HCT116 (cell line): ENCODE data around the gene CD200. TPM values are rescaled to one million over a fixed set of nuclear protein-coding genes. Genes with fewer than 3 reads are reported as not detected.

Experiments
- ATAC-seq: fragments of 200-7000 bp; cut with Tn5 transposase; 2 replicates; pipeline ENCODE4 v1.9.1; 2020; ENCODE audit warnings: mild to moderate bottlenecking, moderate library complexity
- BruUV-seq: library from RNA; stranded (reverse); fragments of 400-500 nt; replicated peaks from 2 replicates; lab custom pipeline; 2021; lab: Mats Ljungman, UMichigan
- CTCF ChIA-PET: fragments of 300-600 bp; sonication (Branson Sonifier 250); formaldehyde crosslinking; loops from one replicate; lab custom pipeline; 2021; ENCODE audit warnings: antibody characterized with exemption; lab: Charles Lee
- POLR2A ChIA-PET: fragments of 300-600, 350-600 bp; sonication (Branson Sonifier 250); formaldehyde crosslinking; loops from one replicate; lab custom pipeline; 2021; ENCODE audit warnings: antibody characterized with exemption; lab: Charles Lee
- RAD21 ChIA-PET, 2 experiments: fragments of 300-600 bp; sonication (Branson Sonifier 250); formaldehyde crosslinking; loops; one replicate each; lab custom pipeline; 2023; ENCODE audit warnings: low total read pairs in 2 of 2; ENCODE audit not compliant: uncharacterized antibody in 2 of 2, unreplicated experiment in 2 of 2, low non-redundant PET in 1 of 2; lab: Charles Lee
- DNase-seq: peaks from one replicate; pipeline ENCODE4 v3.0.0-alpha.2; 2010; ENCODE audit warnings: low read depth, low spot score
- H2AFZ ChIP-seq: fragments of 200-600 bp; shearing (Covaris generic), sonication (generic); 2 replicates; pipeline ENCODE4 v1.6.1; 2017; ENCODE audit warnings: low read depth, mixed run types, mixed read lengths, antibody characterized with exemption, low read length; ENCODE audit not compliant: poor library complexity, severe bottlenecking
- H3K27ac ChIP-seq: 2 replicates; pipeline ENCODE4 v1.5.1; 2012; ENCODE audit warnings: low read depth, low read length
- H3K27me3 ChIP-seq: fragments of 200-600 bp; sonication (generic); 2 replicates; pipeline ENCODE4 v1.6.1; 2016; ENCODE audit warnings: mixed run types, low read length, mixed read lengths; ENCODE audit not compliant: insufficient read depth
- H3K36me3 ChIP-seq, 2 experiments: fragments of 200-500 bp in 1 of 2; fragments of 200-600 bp in 1 of 2; sonication (Bioruptor generic) in 1 of 2; sonication (generic) in 1 of 2; 2 replicates each; pipeline versions ENCODE4 v1.5.1 to v1.6.1; 2014 to 2016; ENCODE audit warnings: low read length in 2 of 2, inconsistent platforms in 1 of 2, mixed read lengths in 1 of 2, mixed run types in 1 of 2; ENCODE audit not compliant: insufficient read depth in 2 of 2, control insufficient read depth in 1 of 2
- H3K4me1 ChIP-seq, 2 experiments: fragments of 200-600 bp in 1 of 2; sonication (generic) in 1 of 2; 2 replicates each; pipeline versions ENCODE4 v1.5.1 to v1.6.1; 2012 to 2017; ENCODE audit warnings: low read length in 2 of 2, inconsistent platforms in 1 of 2, mild to moderate bottlenecking in 1 of 2, mixed read lengths in 1 of 2, mixed run types in 1 of 2, moderate library complexity in 1 of 2; ENCODE audit not compliant: insufficient read depth in 2 of 2, control insufficient read depth in 1 of 2
- H3K4me2 ChIP-seq: fragments of 200-600 bp; sonication (generic); 2 replicates; pipeline ENCODE4 v1.6.1; 2017; ENCODE audit warnings: mixed run types, low read length, mixed read lengths
- H3K4me3 ChIP-seq, 2 experiments: fragments of 200-600 bp in 1 of 2; sonication (generic) in 1 of 2; replicated peaks in 1 of 2; 2 replicates each; pipeline ENCODE4 v1.5.1; 2011 to 2016; ENCODE audit warnings: low read length in 2 of 2, control low read depth in 1 of 2, low read depth in 1 of 2, mild to moderate bottlenecking in 1 of 2, mixed read lengths in 1 of 2, mixed run types in 1 of 2
- H3K79me2 ChIP-seq: fragments of 200-600 bp; sonication (generic); 2 replicates; pipeline ENCODE4 v1.6.1; 2017; ENCODE audit warnings: mild to moderate bottlenecking, mixed run types, low read length, moderate library complexity, mixed read lengths; ENCODE audit not compliant: insufficient read depth
- H3K9ac ChIP-seq: fragments of 200-600 bp; sonication (generic); 2 replicates; pipeline ENCODE4 v1.6.1; 2016; ENCODE audit warnings: low read length, mixed read lengths
- H3K9me2 ChIP-seq: fragments of 200-600 bp; sonication (generic), shearing (Covaris generic); 2 replicates; pipeline ENCODE4 v1.6.1; 2017; ENCODE audit warnings: mixed run types, mild to moderate bottlenecking, moderate library complexity; ENCODE audit not compliant: insufficient read depth
- H3K9me3 ChIP-seq, 2 experiments: fragments of 200-500 bp in 1 of 2; fragments of 200-600 bp in 1 of 2; sonication (Bioruptor generic) in 1 of 2; sonication (generic) in 1 of 2; 2 replicates each; pipeline ENCODE4 v1.6.1; 2014 to 2017; ENCODE audit warnings: low read length in 2 of 2, mixed read lengths in 2 of 2, inconsistent platforms in 1 of 2, low read depth in 1 of 2, mild to moderate bottlenecking in 1 of 2, mixed run types in 1 of 2, moderate library complexity in 1 of 2; ENCODE audit not compliant: control insufficient read depth in 1 of 2, insufficient read depth in 1 of 2
- H4K20me1 ChIP-seq: fragments of 200-600 bp; sonication (generic), shearing (Covaris generic); 2 replicates; pipeline ENCODE4 v1.6.1; 2017; ENCODE audit warnings: mixed run types, mild to moderate bottlenecking, moderate library complexity; ENCODE audit not compliant: insufficient read depth
- CBX3 ChIP-seq: IDR thresholded peaks from 2 replicates; pipeline ENCODE4 v1.6.1; 2012; ENCODE audit warnings: low read depth
- CEBPB ChIP-seq: IDR thresholded peaks from 2 replicates; pipeline ENCODE4 v1.6.1; 2012; ENCODE audit warnings: low read depth
- EZH2 ChIP-seq: fragments of 200-600 bp; sonication (generic); IDR thresholded peaks from 2 replicates; pipeline ENCODE4 v1.6.1; 2017; ENCODE audit warnings: antibody characterized with exemption, mixed run types
- RAD21 ChIP-seq: IDR thresholded peaks from 2 replicates; pipeline ENCODE4 v1.6.1; 2012; ENCODE audit warnings: low read depth, mild to moderate bottlenecking
- SRF ChIP-seq: IDR thresholded peaks from 2 replicates; pipeline ENCODE4 v1.6.1; 2012; ENCODE audit warnings: low read depth
- TCF7L2 ChIP-seq: IDR thresholded peaks from 2 replicates; pipeline ENCODE4 v1.7.0; 2011; ENCODE audit warnings: borderline replicate concordance, inconsistent platforms; ENCODE audit not compliant: insufficient read depth, insufficient read length; ENCODE audit errors: extremely low read depth
- ZNF274 ChIP-seq: fragments of 200-500 bp; sonication (Bioruptor generic); IDR thresholded peaks from 2 replicates; pipeline ENCODE4 v1.6.1; 2014; ENCODE audit warnings: mild to moderate bottlenecking, low read depth, low read length, inconsistent platforms
- intact Hi-C: fragments of 100-400 bp; cut with micrococcal nuclease; formaldehyde crosslinking; loops from 2 replicates; pipeline ENCODE4 v1.10.0; 2022
- total RNA-seq: library from RNA; stranded (reverse); gene quantifications from one replicate; pipeline ENCODE4 v1.2.1, GENCODE V29; 2021; ENCODE audit not compliant: unreplicated experiment
- TF ChIP-seq, protein P1 (sequence below): IDR thresholded peaks from 2 replicates; pipeline ENCODE4 v1.6.1; 2012; ENCODE audit warnings: low read depth
- TF ChIP-seq, protein P2 (sequence below): IDR thresholded peaks from 2 replicates; pipeline ENCODE4 v1.6.1; 2012
- TF ChIP-seq, protein P3 (sequence below): IDR thresholded peaks from 2 replicates; pipeline ENCODE4 v1.6.1; 2011; ENCODE audit warnings: mild to moderate bottlenecking, low read length, moderate library complexity; ENCODE audit not compliant: insufficient replicate concordance; ENCODE audit errors: extremely low read depth

Gene CD200
- total RNA-seq, 1 experiment from 2014 or later: not detected

DNA sequence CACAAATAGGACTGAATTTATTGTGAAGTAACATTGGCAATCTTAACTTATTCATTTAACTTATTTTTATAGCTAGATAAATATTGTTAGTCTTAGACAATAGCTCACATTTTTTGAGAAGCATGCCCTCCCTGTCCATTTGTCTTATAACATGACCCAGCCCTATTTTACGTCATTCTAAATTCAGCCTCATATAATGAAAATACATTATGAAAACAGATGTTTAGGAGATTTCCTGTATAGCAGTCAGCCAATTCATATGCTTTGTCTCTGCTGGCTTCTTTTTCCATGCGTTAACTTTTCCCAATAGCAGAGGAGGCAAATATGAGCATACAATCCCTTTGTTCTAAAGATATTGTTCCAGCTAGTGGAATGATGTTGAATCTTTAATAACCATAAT, 29.3 kb downstream of the CD200 start:
- intact Hi-C loops: no loop called here
- CTCF ChIA-PET: interaction anchor here (1.7 kb wide), 1 partner anchor 69 kb away, joined by 5 read pairs; the partner anchor contains the start of gene SLC9C1
- RAD21 ChIA-PET: no interaction called here

More for the DNA sequence above, 29.3 kb downstream of the CD200 start:
- H3K4me3 ChIP-seq: no peak overlapping the region
- DNase-seq (no peak), ATAC-seq (no peak)
- H3K9me2 ChIP-seq: no peaks in the 10 kb centered on the region
- no peaks in the 10 kb centered on the region for H4K20me1 ChIP-seq
- POLR2A ChIA-PET: no interaction called here
- no peak overlapping the region for H3K4me2 ChIP-seq
- no peak overlapping the region for H3K9ac ChIP-seq
- no peaks in the 10 kb centered on the region for H3K27me3 ChIP-seq
- H3K79me2 ChIP-seq: no peaks in the 10 kb centered on the region
- H3K27ac ChIP-seq: no peak overlapping the region
- no TSS peak for BruUV-seq
- TF ChIP-seq, protein P1, sequence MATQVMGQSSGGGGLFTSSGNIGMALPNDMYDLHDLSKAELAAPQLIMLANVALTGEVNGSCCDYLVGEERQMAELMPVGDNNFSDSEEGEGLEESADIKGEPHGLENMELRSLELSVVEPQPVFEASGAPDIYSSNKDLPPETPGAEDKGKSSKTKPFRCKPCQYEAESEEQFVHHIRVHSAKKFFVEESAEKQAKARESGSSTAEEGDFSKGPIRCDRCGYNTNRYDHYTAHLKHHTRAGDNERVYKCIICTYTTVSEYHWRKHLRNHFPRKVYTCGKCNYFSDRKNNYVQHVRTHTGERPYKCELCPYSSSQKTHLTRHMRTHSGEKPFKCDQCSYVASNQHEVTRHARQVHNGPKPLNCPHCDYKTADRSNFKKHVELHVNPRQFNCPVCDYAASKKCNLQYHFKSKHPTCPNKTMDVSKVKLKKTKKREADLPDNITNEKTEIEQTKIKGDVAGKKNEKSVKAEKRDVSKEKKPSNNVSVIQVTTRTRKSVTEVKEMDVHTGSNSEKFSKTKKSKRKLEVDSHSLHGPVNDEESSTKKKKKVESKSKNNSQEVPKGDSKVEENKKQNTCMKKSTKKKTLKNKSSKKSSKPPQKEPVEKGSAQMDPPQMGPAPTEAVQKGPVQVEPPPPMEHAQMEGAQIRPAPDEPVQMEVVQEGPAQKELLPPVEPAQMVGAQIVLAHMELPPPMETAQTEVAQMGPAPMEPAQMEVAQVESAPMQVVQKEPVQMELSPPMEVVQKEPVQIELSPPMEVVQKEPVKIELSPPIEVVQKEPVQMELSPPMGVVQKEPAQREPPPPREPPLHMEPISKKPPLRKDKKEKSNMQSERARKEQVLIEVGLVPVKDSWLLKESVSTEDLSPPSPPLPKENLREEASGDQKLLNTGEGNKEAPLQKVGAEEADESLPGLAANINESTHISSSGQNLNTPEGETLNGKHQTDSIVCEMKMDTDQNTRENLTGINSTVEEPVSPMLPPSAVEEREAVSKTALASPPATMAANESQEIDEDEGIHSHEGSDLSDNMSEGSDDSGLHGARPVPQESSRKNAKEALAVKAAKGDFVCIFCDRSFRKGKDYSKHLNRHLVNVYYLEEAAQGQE: no peak
- no peak for TF ChIP-seq RAD21
- TF ChIP-seq, protein P2, sequence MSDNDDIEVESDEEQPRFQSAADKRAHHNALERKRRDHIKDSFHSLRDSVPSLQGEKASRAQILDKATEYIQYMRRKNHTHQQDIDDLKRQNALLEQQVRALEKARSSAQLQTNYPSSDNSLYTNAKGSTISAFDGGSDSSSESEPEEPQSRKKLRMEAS: no peak
- TF ChIP-seq CEBPB: no peak
- TF ChIP-seq TCF7L2: no peak
- TF ChIP-seq, protein P3, sequence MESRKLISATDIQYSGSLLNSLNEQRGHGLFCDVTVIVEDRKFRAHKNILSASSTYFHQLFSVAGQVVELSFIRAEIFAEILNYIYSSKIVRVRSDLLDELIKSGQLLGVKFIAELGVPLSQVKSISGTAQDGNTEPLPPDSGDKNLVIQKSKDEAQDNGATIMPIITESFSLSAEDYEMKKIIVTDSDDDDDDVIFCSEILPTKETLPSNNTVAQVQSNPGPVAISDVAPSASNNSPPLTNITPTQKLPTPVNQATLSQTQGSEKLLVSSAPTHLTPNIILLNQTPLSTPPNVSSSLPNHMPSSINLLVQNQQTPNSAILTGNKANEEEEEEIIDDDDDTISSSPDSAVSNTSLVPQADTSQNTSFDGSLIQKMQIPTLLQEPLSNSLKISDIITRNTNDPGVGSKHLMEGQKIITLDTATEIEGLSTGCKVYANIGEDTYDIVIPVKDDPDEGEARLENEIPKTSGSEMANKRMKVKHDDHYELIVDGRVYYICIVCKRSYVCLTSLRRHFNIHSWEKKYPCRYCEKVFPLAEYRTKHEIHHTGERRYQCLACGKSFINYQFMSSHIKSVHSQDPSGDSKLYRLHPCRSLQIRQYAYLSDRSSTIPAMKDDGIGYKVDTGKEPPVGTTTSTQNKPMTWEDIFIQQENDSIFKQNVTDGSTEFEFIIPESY: no peak
- TF ChIP-seq CBX3: no peak
- TF ChIP-seq EZH2: no peak
- TF ChIP-seq ZNF274: no peak
- TF ChIP-seq SRF: no peak
- no peak overlapping the region for H2AFZ ChIP-seq
- H3K4me1 ChIP-seq: no peaks in the 10 kb centered on the region
- H3K36me3 ChIP-seq: no peaks in the 10 kb centered on the region
- no peaks in the 10 kb centered on the region for H3K9me3 ChIP-seq
